Measurements from ENCODE around the gene LTBP1.
"Not testable (repeated sequence)": the region's sequence is repeated elsewhere in the genome, so short reads cannot be mapped to it uniquely, and the experiment has no call there.

The LTBP1 gene

GRCh38 chr2:32960238-32960637 lies 13.5 kb downstream of the LTBP1 start:
- DNase-seq (ENCODE audit: low read depth in 1 of 2, low spot score in 1 of 2): no peak

- no peak for DNase-seq (ENCODE audit: low read depth in 1 of 2, low spot score in 1 of 2)
These were observed 14.1 kb downstream of the LTBP1 start for GRCh38 chr2:32960647-32961403.

DNA sequence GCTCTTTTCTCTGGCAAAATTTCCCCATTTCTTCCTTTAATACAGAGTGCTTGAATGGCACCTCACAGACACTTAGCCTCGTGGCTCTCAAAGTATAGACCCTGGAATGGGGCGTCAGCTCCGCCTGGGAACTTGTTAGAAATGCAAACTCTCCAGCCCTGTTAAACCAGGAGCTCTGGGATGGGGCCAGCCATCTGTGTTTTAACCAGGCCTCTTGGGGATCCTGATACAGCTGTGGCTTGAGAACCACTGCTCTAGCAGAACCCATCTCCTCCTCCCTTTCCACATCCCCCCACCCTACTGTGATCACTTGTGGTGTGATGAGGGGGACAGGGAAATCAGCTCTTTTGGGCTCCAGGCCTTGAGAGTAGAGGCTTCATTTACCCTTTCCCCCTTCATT lies 15.9 kb downstream of the LTBP1 start:
- DNase-seq (ENCODE audit: low read depth in 1 of 2, low spot score in 1 of 2): no peak

DNA sequence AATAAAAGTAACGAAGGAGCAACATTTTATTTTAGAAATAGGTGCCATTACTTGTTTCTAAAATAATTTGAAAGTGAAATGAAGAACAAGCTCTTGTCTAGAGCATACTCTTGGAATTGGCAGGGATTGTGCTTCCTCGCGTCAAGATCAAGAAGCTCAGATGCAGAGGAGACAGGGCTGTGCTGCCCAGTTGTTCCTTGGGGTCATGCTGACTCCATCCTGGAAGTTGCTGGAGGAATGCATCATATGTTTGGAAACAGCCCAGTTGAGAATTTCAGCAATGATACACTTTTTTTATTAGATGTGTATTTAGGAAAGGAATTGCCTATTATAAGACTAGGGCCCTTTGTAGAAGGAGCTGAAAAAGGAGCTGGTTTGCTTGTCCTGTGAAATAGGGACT lies 17.2 kb downstream of the LTBP1 start:
- DNase-seq (ENCODE audit: low read depth in 1 of 2, low spot score in 1 of 2): no peak

GRCh38 chr2:32965523-32966171 lies 18.9 kb downstream of the LTBP1 start:
- no peak for DNase-seq (ENCODE audit: low read depth in 1 of 2, low spot score in 1 of 2)

DNA sequence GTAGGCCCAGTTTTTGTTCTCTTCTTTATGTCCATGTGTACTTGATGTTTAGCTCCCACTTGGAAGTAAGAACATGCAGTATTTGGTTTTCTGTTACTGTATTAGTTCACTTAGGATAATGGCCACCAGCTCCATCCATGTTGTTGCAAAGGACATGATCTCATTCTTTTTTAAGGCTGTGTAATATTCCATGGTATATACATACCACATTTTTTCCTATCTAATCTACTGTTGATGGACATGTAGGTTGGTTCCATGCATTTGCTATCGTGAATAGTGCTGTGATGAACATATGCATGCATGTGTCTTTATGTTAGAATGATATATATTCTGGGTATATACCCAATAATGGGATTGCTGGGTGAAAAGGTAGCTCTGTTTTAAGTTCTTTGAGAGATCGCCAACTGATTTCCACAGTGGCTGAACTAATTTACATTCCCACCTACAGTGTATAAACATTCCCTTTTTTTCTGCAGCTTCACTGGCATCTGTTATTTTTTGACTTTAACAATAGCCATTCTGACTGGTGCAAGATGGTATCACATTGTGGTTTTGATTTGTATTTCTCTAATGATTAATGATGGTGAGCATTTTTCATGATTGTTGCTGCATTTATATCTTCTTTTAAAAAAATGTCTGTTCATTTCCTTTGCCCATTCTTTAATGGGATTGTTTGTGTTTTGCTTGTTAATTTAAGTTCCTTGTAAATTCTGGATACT lies 22.9 kb downstream of the LTBP1 start:
- DNase-seq (ENCODE audit: low read depth in 1 of 2, low spot score in 1 of 2): no peak

- not testable (repeated sequence) for DNase-seq (ENCODE audit: low read depth in 1 of 2, low spot score in 1 of 2)
These were observed 27.0 kb downstream of the LTBP1 start for GRCh38 chr2:32973772-32974171.

DNA sequence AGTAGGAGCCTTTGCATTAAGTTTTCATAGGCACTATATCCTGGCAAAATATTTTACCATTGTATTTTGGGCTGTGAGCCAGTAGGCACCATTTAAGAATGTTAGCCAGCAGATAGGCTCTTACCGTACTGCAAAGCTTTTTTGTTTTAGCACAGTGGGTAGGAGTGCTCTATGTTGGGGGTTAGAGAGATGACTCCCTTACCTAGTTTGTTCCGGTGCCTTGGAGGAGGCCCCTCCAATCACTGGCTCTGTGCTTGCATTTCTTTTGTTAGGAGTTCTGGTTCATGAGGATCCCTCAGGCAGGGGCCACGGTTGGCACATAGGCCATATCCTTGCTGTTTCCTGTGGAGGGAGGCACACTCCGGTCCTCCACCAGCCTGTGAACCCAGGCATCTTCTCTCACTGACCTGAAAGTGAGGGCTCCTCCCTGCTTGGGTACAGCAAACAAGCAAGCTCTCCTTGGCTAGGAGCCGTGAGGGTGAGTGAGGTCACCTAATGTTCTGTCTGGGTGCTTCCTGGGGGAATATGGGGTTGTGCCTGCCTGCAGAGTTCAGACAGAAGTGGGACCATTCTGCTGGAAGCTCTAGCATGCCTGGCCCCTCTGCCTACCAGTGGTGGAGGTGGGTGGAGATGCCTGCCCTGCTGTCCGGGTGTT lies 29.8 kb downstream of the LTBP1 start:
- no peak for DNase-seq (ENCODE audit: low read depth in 1 of 2, low spot score in 1 of 2)

- no peak for DNase-seq (ENCODE audit: low read depth in 1 of 2, low spot score in 1 of 2)
These were observed 30.5 kb downstream of the LTBP1 start for GRCh38 chr2:32977228-32977758.

- DNase-seq (ENCODE audit: low read depth in 1 of 2, low spot score in 1 of 2): no peak
These were observed 34.9 kb downstream of the LTBP1 start for GRCh38 chr2:32981612-32982011.

GRCh38 chr2:32983193-32983924 lies 36.6 kb downstream of the LTBP1 start:
- not testable (repeated sequence) for DNase-seq (ENCODE audit: low read depth in 1 of 2, low spot score in 1 of 2)

DNA sequence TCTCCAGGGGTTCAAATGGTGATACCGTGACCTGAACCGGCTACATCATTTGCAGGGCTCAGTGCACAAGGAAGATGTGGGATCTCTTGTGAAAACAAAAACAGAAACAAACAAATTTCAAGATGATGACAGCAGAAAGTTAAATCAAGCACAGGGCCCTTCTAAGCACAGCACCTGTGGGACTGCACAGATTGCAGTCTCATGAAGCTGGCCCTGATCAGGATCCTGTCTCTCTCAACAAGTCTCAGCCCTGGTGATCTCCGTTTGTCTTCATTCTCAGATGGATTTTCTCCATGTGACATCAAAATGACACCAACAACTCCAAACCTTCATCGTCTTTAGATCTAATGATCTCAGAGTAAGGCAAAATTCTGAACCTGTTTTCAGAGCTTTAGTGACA lies 39.7 kb downstream of the LTBP1 start:
- no peak for DNase-seq (ENCODE audit: low read depth in 1 of 2, low spot score in 1 of 2)

- no peak for DNase-seq (ENCODE audit: low read depth in 1 of 2, low spot score in 1 of 2)
These were observed 41.8 kb downstream of the LTBP1 start for GRCh38 chr2:32988525-32988924.

- no peak for DNase-seq (ENCODE audit: low read depth in 1 of 2, low spot score in 1 of 2)
These were observed 43.8 kb downstream of the LTBP1 start for GRCh38 chr2:32990556-32990955.

- DNase-seq (ENCODE audit: low read depth in 1 of 2, low spot score in 1 of 2): no peak
These were observed 44.5 kb downstream of the LTBP1 start for GRCh38 chr2:32991091-32991845.

GRCh38 chr2:32993005-32993539 lies 46.3 kb downstream of the LTBP1 start:
- DNase-seq (ENCODE audit: low read depth in 1 of 2, low spot score in 1 of 2): no peak

DNA sequence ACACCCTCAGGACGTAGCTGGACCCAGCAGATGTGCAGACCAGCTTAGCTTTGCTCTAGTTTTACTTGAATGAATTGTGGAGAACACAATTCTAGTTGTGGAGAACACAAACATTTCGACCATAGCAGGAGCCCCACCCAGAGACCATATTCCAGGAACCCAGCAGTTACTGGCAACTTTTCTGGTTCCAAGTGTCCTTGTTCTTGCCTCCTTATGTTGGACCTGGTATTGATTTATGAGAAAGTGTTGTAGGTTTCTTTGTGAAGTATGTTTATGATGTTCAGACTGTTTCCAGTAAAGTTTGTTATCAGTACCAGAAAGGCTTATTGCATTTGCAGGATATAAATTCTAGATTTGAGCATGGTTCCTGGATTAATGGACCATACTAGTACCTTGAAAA lies 51.0 kb downstream of the LTBP1 start:
- DNase-seq (ENCODE audit: low read depth in 1 of 2, low spot score in 1 of 2): no peak

DNA sequence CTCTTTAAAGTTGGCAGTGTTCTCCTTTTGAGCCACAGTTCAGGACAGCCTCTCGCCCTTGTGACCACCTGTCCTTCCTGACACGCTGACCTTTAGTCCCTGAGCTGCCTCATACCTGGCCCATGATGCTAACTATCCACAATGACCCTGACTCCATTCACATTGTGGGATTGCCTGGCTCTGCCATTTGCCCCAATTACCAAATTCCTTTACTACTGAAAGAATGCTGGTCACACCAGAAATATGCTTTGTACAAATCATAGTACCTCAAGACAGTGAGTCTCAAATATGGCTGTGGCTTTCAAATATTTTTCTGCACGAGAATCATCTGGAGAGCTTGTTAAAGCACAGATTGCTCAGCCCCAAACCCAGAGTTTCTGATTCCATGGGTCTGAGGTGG lies 54.2 kb downstream of the LTBP1 start:
- DNase-seq (ENCODE audit: low read depth in 1 of 2, low spot score in 1 of 2): no peak

GRCh38 chr2:33001823-33002222 lies 55.1 kb downstream of the LTBP1 start:
- DNase-seq (ENCODE audit: low read depth in 1 of 2, low spot score in 1 of 2): no peak

- no peak for DNase-seq (ENCODE audit: low read depth in 1 of 2, low spot score in 1 of 2)
These were observed 56.1 kb downstream of the LTBP1 start for GRCh38 chr2:33002863-33003262.
